HFF-Myc (cell line): Measurements from ENCODE around the gene EAF2.

Source experiments
- DNase-seq: peaks from one replicate; pipeline ENCODE4 v3.0.0-alpha.2; 2011; ENCODE audit warnings: low read depth; ENCODE audit errors: extremely low read depth
- H3K4me3 ChIP-seq: replicated peaks from 2 replicates; pipeline ENCODE4 v1.5.1; 2011; ENCODE audit warnings: low read depth, mild to moderate bottlenecking, control low read depth, low read length
- TF ChIP-seq, protein P1 (sequence below): IDR thresholded peaks from 2 replicates; pipeline ENCODE4 v1.5.1; 2012; ENCODE audit warnings: mild to moderate bottlenecking, low read depth, low read length, control low read depth; ENCODE audit errors: missing control alignments

The EAF2 gene

DNA sequence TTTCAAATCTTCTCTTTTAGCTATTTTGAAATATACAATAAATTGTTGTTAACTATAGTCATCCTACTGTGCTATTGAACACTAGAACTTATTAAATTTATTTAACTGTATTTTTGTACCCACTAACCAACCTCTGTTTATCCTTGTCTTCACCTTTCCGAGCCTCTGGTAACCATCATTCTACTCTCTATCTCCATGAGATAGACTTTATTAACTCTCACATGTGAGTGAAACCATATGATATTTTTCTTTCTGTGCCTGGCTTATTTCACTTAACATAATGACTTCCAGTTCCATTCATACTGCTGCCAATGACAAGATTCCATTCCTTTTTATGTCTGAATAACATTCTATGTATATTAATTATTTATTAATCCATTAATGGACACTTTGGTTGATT lies 43.4 kb downstream of the EAF2 start:
- no peak overlapping the region for H3K4me3 ChIP-seq
- TF ChIP-seq, protein P1, sequence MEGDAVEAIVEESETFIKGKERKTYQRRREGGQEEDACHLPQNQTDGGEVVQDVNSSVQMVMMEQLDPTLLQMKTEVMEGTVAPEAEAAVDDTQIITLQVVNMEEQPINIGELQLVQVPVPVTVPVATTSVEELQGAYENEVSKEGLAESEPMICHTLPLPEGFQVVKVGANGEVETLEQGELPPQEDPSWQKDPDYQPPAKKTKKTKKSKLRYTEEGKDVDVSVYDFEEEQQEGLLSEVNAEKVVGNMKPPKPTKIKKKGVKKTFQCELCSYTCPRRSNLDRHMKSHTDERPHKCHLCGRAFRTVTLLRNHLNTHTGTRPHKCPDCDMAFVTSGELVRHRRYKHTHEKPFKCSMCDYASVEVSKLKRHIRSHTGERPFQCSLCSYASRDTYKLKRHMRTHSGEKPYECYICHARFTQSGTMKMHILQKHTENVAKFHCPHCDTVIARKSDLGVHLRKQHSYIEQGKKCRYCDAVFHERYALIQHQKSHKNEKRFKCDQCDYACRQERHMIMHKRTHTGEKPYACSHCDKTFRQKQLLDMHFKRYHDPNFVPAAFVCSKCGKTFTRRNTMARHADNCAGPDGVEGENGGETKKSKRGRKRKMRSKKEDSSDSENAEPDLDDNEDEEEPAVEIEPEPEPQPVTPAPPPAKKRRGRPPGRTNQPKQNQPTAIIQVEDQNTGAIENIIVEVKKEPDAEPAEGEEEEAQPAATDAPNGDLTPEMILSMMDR: no peak
- DNase-seq: no peak

DNA sequence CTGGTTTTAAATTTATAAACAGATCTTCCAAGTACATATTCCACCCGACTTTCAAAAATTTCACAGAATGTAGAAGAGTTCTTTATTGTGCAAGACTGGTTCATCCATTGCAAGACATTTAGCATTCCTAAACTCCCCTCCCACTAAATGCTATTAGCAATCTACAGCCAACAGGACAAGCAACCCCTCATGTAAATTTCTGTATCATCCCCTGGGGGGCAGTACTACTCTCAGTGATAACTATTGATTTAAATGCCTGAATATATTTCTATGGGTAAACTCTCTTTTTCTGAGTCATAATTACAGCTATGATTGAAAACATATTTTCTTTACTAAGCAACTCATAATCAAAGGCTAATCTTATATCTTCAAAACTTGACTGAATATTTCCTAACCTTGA lies 48.5 kb downstream of the EAF2 start:
- no peak overlapping the region for H3K4me3 ChIP-seq
- peak; percentile 2 for DNase-seq
- TF ChIP-seq, protein P1: peak; percentile 30

- TF ChIP-seq, protein P1: no peak
- H3K4me3 ChIP-seq: no peak overlapping the region
- DNase-seq: no peak
Measured at GRCh38 chr3:121885386-121885785, 50.4 kb downstream of the EAF2 start.

- H3K4me3 ChIP-seq: no peak within 1 kb of the TSS
Measured at GRCh38 chr3:121894301-121894990, 59.4 kb downstream of the EAF2 start, which contains the start of gene SLC15A2. Gene SLC15A2 (plus strand): TSS chr3:121894401. CDS start chr3:121894477, 76 bp downstream.

DNA sequence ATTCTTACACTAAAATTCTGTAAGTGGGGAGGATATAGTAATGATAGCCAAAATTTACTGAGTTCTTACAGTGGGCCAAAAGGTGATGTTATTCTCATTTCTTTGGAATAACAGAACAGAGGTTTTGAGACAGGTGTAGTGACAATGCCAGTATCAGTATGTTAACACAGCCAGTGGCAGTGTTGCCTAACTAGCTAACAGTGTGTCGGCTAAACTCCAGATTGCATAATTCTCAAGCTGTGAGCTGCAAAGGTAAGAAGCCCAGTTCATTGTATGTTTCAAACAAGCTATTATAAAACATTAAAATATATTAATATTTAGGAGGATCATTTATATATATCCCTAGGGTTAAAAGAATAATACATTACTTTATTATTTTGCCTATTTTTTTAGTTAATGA lies 60.1 kb downstream of the EAF2 start:
- TF ChIP-seq, protein P1: no peak
- no peak overlapping the region for H3K4me3 ChIP-seq
- DNase-seq: no peak

More at GRCh38 chr3:121894301-121894990, 59.4 kb downstream of the EAF2 start, which contains the start of gene SLC15A2:
- TF ChIP-seq, protein P1: no peak
- no peak for DNase-seq

- no peak overlapping the region for H3K4me3 ChIP-seq
- TF ChIP-seq, protein P1: no peak
- no peak for DNase-seq
Measured at GRCh38 chr3:121895736-121896135, 60.7 kb downstream of the EAF2 start.
